CD4-positive, alpha-beta T cell (primary cell): ENCODE results near the gene HERPUD2. TPM values are rescaled to one million over a fixed set of nuclear protein-coding genes. Genes with fewer than 3 reads are reported as not detected.
"Not testable (repeated sequence)": the region's sequence is repeated elsewhere in the genome, so short reads cannot be mapped to it uniquely, and the experiment has no call there.

Source experiments
- ATAC-seq: fragments of 200-7000 bp; cut with Tn5 transposase; one replicate; pipeline ENCODE4 v1.10.0; 2022; ENCODE audit warnings: mild to moderate bottlenecking; ENCODE audit not compliant: poor library complexity
- CTCF ChIA-PET: fragments of 350-600 bp; sonication (Branson Sonifier 250); formaldehyde crosslinking; loops from one replicate; lab custom pipeline; 2021; ENCODE audit warnings: antibody characterized with exemption, inconsistent platforms; lab: Charles Lee
- POLR2A ChIA-PET: fragments of 350-600 bp; sonication (Branson Sonifier 250); formaldehyde crosslinking; loops from one replicate; lab custom pipeline; 2021; ENCODE audit warnings: antibody characterized with exemption, inconsistent platforms; lab: Charles Lee
- DNase-seq, 14 experiments: peaks; one replicate each; pipeline ENCODE4 v3.0.0-alpha.2; 2013 to 2020; ENCODE audit warnings: mixed read lengths in 2 of 14
- H3K27ac ChIP-seq, 2 donors: one replicate each; pipeline versions ENCODE4 v1.5.1 to v1.7.0; 2013; ENCODE audit warnings: low read length in 2 of 2, low read depth in 1 of 2, mild to moderate bottlenecking in 1 of 2
- H3K27me3 ChIP-seq, 2 experiments: 1 replicate in 1 of 2; 2 replicates in 1 of 2; pipeline versions ENCODE4 v1.6.1 to v1.7.0; 2013; ENCODE audit warnings: low read length in 2 of 2, control low read depth in 1 of 2, mild to moderate bottlenecking in 1 of 2, moderate library complexity in 1 of 2; ENCODE audit not compliant: insufficient read depth in 2 of 2, control insufficient read depth in 1 of 2
- H3K36me3 ChIP-seq: one replicate; pipeline ENCODE4 v1.6.1; 2013; ENCODE audit warnings: low read length, control low read depth; ENCODE audit not compliant: insufficient read depth
- H3K4me1 ChIP-seq: one replicate; pipeline ENCODE4 v1.6.1; 2013; ENCODE audit warnings: low read length, control low read depth; ENCODE audit not compliant: insufficient read depth
- H3K4me3 ChIP-seq: one replicate; pipeline ENCODE4 v1.5.1; 2013; ENCODE audit warnings: mild to moderate bottlenecking, low read length, moderate library complexity
- H3K9me3 ChIP-seq, 2 experiments: 1 replicate in 1 of 2; 2 replicates in 1 of 2; pipeline versions ENCODE4 v1.6.1 to v1.7.0; 2013; ENCODE audit warnings: low read length in 2 of 2, mild to moderate bottlenecking in 2 of 2, control low read depth in 1 of 2, moderate library complexity in 1 of 2; ENCODE audit not compliant: control insufficient read depth in 1 of 2, insufficient read depth in 1 of 2
- H3K27ac Mint-ChIP-seq: one replicate; pipeline ENCODE4 v1.8.0; 2020; ENCODE audit warnings: mixed read lengths
- H3K27me3 Mint-ChIP-seq: one replicate; pipeline ENCODE4 v1.8.0; 2021; ENCODE audit warnings: mixed read lengths
- H3K36me3 Mint-ChIP-seq: one replicate; pipeline ENCODE4 v1.8.0; 2021; ENCODE audit warnings: low read depth, mixed read lengths
- H3K4me1 Mint-ChIP-seq: one replicate; pipeline ENCODE4 v1.8.0; 2021; ENCODE audit warnings: low read depth, mixed read lengths
- H3K4me3 Mint-ChIP-seq: one replicate; pipeline ENCODE4 v1.8.0; 2020; ENCODE audit warnings: mild to moderate bottlenecking, mixed read lengths
- H3K9me3 Mint-ChIP-seq: one replicate; pipeline ENCODE4 v1.8.0; 2020; ENCODE audit warnings: mixed read lengths
- CTCF ChIP-seq: fragments of 200-600 bp; IDR thresholded peaks from one replicate; pipeline ENCODE4 v1.8.0; 2022; ENCODE audit warnings: antibody characterized with exemption, mild to moderate bottlenecking
- intact Hi-C, 2 experiments: fragments of 100-400 bp; cut with DNase I in 1 of 2; cut with micrococcal nuclease in 1 of 2; formaldehyde crosslinking; loops; one replicate each; pipeline versions ENCODE4 v1.15.1 to v1.9.0; 2023 to 2025; cut with DNase I, micrococcal nuclease
- total RNA-seq, 174 experiments: library from RNA in 2 of 174; stranded (reverse) in 2 of 174; gene quantifications; one replicate each; pipeline ENCODE4 v1.2.3 and lab custom pipeline; 2021 to 2026

Gene HERPUD2
- total RNA-seq, 2 experiments from 2014 or later = 113 to 127 TPM

- no peak for TF ChIP-seq CTCF
- intact Hi-C loops = loop anchor here in 1 of 2 experiments (5.0 kb wide), 1 partner anchor 50 kb away; no protein-coding TSS in a partner anchor
- Histone ChIP-seq H3K4me3 (no peak overlapping the region), H3K27me3 (no peaks in the 10 kb centered on the region), H3K4me1 (peaks cover 20% of the 10 kb centered on the region), H3K27ac (no peak overlapping the region), H3K36me3 (peaks cover 3% of the 10 kb centered on the region), H3K9me3 (no peaks in the 10 kb centered on the region)
- CTCF ChIA-PET = no interaction called here
- DNase-seq (no peak), ATAC-seq (no peak)
- POLR2A ChIA-PET = interaction anchor here (0.5 kb wide), 1 partner anchor 102 kb away, joined by 3 read pairs; no protein-coding TSS in a partner anchor
- Mint-ChIP-seq H3K36me3 (peaks cover 23% of the 10 kb centered on the region), H3K4me1 (peaks cover 79% of the 10 kb centered on the region), H3K27ac (no peak overlapping the region), H3K4me3 (no peak overlapping the region), H3K9me3 (no peaks in the 10 kb centered on the region), H3K27me3 (no peaks in the 10 kb centered on the region)
Observed at GRCh38 chr7:35677582-35678356, 17.2 kb downstream of the HERPUD2 start.

- DNase-seq (peak in 3 of 14 experiments; percentile 23 to 31 (median 28)), ATAC-seq (no peak)
- no peaks in the 10 kb centered on the region for H3K27me3 ChIP-seq
- intact Hi-C loops = loop anchor here in 1 of 2 experiments (5.0 kb wide), 1 partner anchor 51 kb away; no protein-coding TSS in a partner anchor
- CTCF ChIA-PET = interaction anchor here (0.8 to 0.9 kb wide), 2 partner anchors 10 to 15 kb away, joined by 3 to 4 read pairs; no protein-coding TSS in a partner anchor
- Mint-ChIP-seq H3K4me3 (no peak overlapping the region), H3K4me1 (peaks cover 80% of the 10 kb centered on the region), H3K27ac (no peak overlapping the region), H3K27me3 (no peaks in the 10 kb centered on the region), H3K9me3 (no peaks in the 10 kb centered on the region), H3K36me3 (peaks cover 29% of the 10 kb centered on the region)
- TF ChIP-seq CTCF = no peak
- no peak overlapping the region for H3K4me3 ChIP-seq
- POLR2A ChIA-PET = no interaction called here
- peaks cover 17% of the 10 kb centered on the region for H3K4me1 ChIP-seq
- H3K27ac ChIP-seq = no peak overlapping the region
- H3K9me3 ChIP-seq = no peaks in the 10 kb centered on the region
- H3K36me3 ChIP-seq = peaks cover 3% of the 10 kb centered on the region
Observed at GRCh38 chr7:35676211-35676610, 18.7 kb downstream of the HERPUD2 start.

GRCh38 chr7:35670856-35671569 is 23.9 kb downstream of the HERPUD2 start:
- H3K4me3 Mint-ChIP-seq = no peak overlapping the region

GRCh38 chr7:35660411-35660810 is 34.5 kb downstream of the HERPUD2 start:
- H3K4me3 ChIP-seq, H3K27ac ChIP-seq, H3K4me1 ChIP-seq, intact Hi-C loops, DNase-seq, CTCF ChIA-PET, H3K9me3 ChIP-seq, H3K4me3 Mint-ChIP-seq, H3K27ac Mint-ChIP-seq, ATAC-seq, POLR2A ChIA-PET, H3K27me3 ChIP-seq, H3K27me3 Mint-ChIP-seq, H3K9me3 Mint-ChIP-seq: not testable (repeated sequence)
- Mint-ChIP-seq H3K36me3 (peaks cover 92% of the 10 kb centered on the region), H3K4me1 (peaks cover 54% of the 10 kb centered on the region)
- peaks cover 11% of the 10 kb centered on the region for H3K36me3 ChIP-seq

More at GRCh38 chr7:35670856-35671569, 23.9 kb downstream of the HERPUD2 start:
- Histone ChIP-seq H3K27me3 (no peaks in the 10 kb centered on the region), H3K9me3 (no peaks in the 10 kb centered on the region), H3K36me3 (peaks cover 44% of the 10 kb centered on the region), H3K4me3 (no peak overlapping the region), H3K4me1 (peaks cover 4% of the 10 kb centered on the region), H3K27ac (no peak overlapping the region)
- no peak for DNase-seq
- POLR2A ChIA-PET = interaction anchor here (0.9 to 1.9 kb wide), 3 partner anchors 9 to 130 kb away, joined by 3 to 5 read pairs (median 3); partner anchors contain the start of gene SEPTIN7
- H3K9me3 Mint-ChIP-seq = no peaks in the 10 kb centered on the region
- CTCF ChIA-PET = interaction anchor here (1.0 to 1.1 kb wide), 2 partner anchors 21 to 246 kb away, joined by 3 read pairs; no protein-coding TSS in a partner anchor
- intact Hi-C loops = no loop called here
- peaks cover 77% of the 10 kb centered on the region for H3K36me3 Mint-ChIP-seq
- no peak for TF ChIP-seq CTCF
- H3K27me3 Mint-ChIP-seq = no peaks in the 10 kb centered on the region
- H3K27ac Mint-ChIP-seq = no peak overlapping the region
- H3K4me1 Mint-ChIP-seq = peaks cover 56% of the 10 kb centered on the region
- no peak for ATAC-seq
